ENCODE measurements around the gene MBD5.

GRCh38 chr2:148032215-148032614 is 11.3 kb downstream of the MBD5 start:
- TF ChIP-seq EGR1 (IDR thresholded peaks at IDR 0.05) (no peak), FOXM1 (IDR thresholded peaks at IDR 0.05; ENCODE audit: borderline replicate concordance, low read depth) (no peak), TAF1 (IDR thresholded peaks at IDR 0.05; ENCODE audit: low read depth) (no peak), YY1 (IDR thresholded peaks at IDR 0.05; ENCODE audit: low read depth) (no peak), CREB1 (IDR thresholded peaks at IDR 0.05; ENCODE audit: low read depth) (no peak), TEAD4 (IDR thresholded peaks at IDR 0.05) (no peak), CEBPB (IDR thresholded peaks at IDR 0.05) (no peak), EP300 (IDR thresholded peaks at IDR 0.05; ENCODE audit: borderline replicate concordance) (no peak), ZBTB7A (IDR thresholded peaks at IDR 0.05; ENCODE audit: low read depth) (no peak), RAD21 (IDR thresholded peaks at IDR 0.05; ENCODE audit: low read depth) (no peak)
- TF ChIP-seq, protein P1, sequence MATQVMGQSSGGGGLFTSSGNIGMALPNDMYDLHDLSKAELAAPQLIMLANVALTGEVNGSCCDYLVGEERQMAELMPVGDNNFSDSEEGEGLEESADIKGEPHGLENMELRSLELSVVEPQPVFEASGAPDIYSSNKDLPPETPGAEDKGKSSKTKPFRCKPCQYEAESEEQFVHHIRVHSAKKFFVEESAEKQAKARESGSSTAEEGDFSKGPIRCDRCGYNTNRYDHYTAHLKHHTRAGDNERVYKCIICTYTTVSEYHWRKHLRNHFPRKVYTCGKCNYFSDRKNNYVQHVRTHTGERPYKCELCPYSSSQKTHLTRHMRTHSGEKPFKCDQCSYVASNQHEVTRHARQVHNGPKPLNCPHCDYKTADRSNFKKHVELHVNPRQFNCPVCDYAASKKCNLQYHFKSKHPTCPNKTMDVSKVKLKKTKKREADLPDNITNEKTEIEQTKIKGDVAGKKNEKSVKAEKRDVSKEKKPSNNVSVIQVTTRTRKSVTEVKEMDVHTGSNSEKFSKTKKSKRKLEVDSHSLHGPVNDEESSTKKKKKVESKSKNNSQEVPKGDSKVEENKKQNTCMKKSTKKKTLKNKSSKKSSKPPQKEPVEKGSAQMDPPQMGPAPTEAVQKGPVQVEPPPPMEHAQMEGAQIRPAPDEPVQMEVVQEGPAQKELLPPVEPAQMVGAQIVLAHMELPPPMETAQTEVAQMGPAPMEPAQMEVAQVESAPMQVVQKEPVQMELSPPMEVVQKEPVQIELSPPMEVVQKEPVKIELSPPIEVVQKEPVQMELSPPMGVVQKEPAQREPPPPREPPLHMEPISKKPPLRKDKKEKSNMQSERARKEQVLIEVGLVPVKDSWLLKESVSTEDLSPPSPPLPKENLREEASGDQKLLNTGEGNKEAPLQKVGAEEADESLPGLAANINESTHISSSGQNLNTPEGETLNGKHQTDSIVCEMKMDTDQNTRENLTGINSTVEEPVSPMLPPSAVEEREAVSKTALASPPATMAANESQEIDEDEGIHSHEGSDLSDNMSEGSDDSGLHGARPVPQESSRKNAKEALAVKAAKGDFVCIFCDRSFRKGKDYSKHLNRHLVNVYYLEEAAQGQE (IDR thresholded peaks at IDR 0.05; ENCODE audit: low read depth), result no peak
- TF ChIP-seq, protein P2, sequence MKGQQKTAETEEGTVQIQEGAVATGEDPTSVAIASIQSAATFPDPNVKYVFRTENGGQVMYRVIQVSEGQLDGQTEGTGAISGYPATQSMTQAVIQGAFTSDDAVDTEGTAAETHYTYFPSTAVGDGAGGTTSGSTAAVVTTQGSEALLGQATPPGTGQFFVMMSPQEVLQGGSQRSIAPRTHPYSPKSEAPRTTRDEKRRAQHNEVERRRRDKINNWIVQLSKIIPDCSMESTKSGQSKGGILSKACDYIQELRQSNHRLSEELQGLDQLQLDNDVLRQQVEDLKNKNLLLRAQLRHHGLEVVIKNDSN (IDR thresholded peaks at IDR 0.05), result no peak
